Fibroblast of lung (primary cell): ENCODE results near the gene PAH. TPM values are rescaled to one million over a fixed set of nuclear protein-coding genes. Genes with fewer than 3 reads are reported as not detected.

Experiments
- DNase-seq, 2 donors: peaks; one replicate each; pipeline versions ENCODE4 v3.0.0 to v3.0.0-alpha.2; 2010; ENCODE audit warnings: low read depth in 2 of 2
- H2AFZ ChIP-seq: 2 replicates; pipeline ENCODE4 v1.5.1; 2012; ENCODE audit warnings: low read length, control low read depth, inconsistent platforms
- H3K27ac ChIP-seq: 2 replicates; pipeline ENCODE4 v1.5.1; 2011; ENCODE audit warnings: low read length, control low read depth; ENCODE audit not compliant: insufficient read depth
- H3K27me3 ChIP-seq: 2 replicates; pipeline ENCODE4 v1.5.1; 2011; ENCODE audit warnings: mild to moderate bottlenecking, low read length; ENCODE audit not compliant: control insufficient read depth, insufficient read depth
- H3K36me3 ChIP-seq: 2 replicates; pipeline ENCODE4 v1.5.1; 2011; ENCODE audit warnings: low read length; ENCODE audit not compliant: control insufficient read depth, insufficient read depth
- H3K4me1 ChIP-seq: 2 replicates; pipeline ENCODE4 v1.5.1; 2011; ENCODE audit warnings: low read length; ENCODE audit not compliant: control insufficient read depth, insufficient read depth; ENCODE audit errors: extremely low read depth
- H3K4me2 ChIP-seq: 2 replicates; pipeline ENCODE4 v1.5.1; 2011; ENCODE audit warnings: low read length, control low read depth; ENCODE audit not compliant: insufficient read depth; ENCODE audit errors: extremely low read depth
- H3K4me3 ChIP-seq, 4 experiments: fragments of 200-600 bp in 1 of 4; sonication (generic) in 1 of 4; replicated peaks in 1 of 4; 2 replicates each; pipeline ENCODE4 v1.5.1; 2011 to 2016; ENCODE audit warnings: low read length in 4 of 4, low read depth in 3 of 4, mild to moderate bottlenecking in 3 of 4, control low read depth in 2 of 4, inconsistent platforms in 1 of 4, mixed read lengths in 1 of 4; ENCODE audit not compliant: insufficient read depth in 1 of 4; ENCODE audit errors: control extremely low read depth in 1 of 4
- H3K79me2 ChIP-seq: 2 replicates; pipeline ENCODE4 v1.5.1; 2012; ENCODE audit warnings: mild to moderate bottlenecking, low read length, inconsistent platforms; ENCODE audit not compliant: control insufficient read depth, insufficient read depth
- H3K9ac ChIP-seq: 2 replicates; pipeline ENCODE4 v1.5.1; 2011; ENCODE audit warnings: mild to moderate bottlenecking, low read length, control low read depth; ENCODE audit not compliant: insufficient read depth
- H3K9me3 ChIP-seq: 2 replicates; pipeline ENCODE4 v1.5.1; 2012; ENCODE audit warnings: low read depth, low read length; ENCODE audit not compliant: control insufficient read depth, insufficient read depth
- H4K20me1 ChIP-seq: 2 replicates; pipeline ENCODE4 v1.5.1; 2011; ENCODE audit warnings: low read length; ENCODE audit not compliant: control insufficient read depth, insufficient read depth; ENCODE audit errors: extremely low read depth
- EZH2 ChIP-seq: IDR thresholded peaks from 2 replicates; pipeline ENCODE4 v1.5.1; 2012; ENCODE audit warnings: low read length, control low read depth, mild to moderate bottlenecking; ENCODE audit errors: missing control alignments
- polyA plus RNA-seq, 2 donors: library from polyadenylated mRNA; depleted of rRNA in 1 of 2; stranded (reverse) in 1 of 2; unstranded in 1 of 2; fragments of >200 nt; gene quantifications; 2 replicates each; pipeline ENCODE4 v1.2.1, GENCODE V29; 2011 to 2012; ENCODE audit warnings: missing spikeins in 1 of 2
- total RNA-seq: library from RNA; depleted of rRNA; stranded (reverse); fragments of >200 nt; gene quantifications from 2 replicates; pipeline ENCODE4 v1.2.1, GENCODE V29; 2014
- TF ChIP-seq, protein P1 (sequence below), 2 donors: IDR thresholded peaks in 1 of 2; conservative IDR thresholded peaks in 1 of 2; 1 replicate in 1 of 2; 2 replicates in 1 of 2; pipeline ENCODE4 v1.5.1; 2011 to 2012; ENCODE audit warnings: low read length in 2 of 2, control low read depth in 1 of 2, inconsistent platforms in 1 of 2, low read depth in 1 of 2, mild to moderate bottlenecking in 1 of 2

Gene PAH
- total and polyA plus RNA-seq, 2 donors (not counting 1 experiment from before 2014, with no cell fraction given) = not detected

DNA sequence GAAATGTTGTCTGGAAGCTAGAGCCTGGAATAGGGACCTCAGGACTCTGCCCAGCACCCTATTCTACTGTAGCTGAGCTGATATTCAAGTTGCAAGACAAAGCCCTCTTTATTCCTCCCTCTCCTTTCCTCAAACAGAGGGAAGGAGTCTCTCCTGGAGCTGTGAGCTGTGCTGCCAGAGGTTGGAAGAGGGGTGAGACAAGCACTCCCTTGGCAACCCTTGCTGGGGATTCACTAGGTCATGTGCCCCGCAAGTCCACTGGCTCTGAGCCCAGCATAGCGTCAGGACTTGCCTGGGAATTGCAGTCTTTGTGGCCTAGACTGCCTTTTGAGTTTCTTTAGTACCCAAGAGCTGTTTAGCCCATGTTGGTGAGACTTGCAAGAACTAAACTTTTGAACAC, 29.0 kb upstream of the PAH start:
- H3K4me3 ChIP-seq = no peak overlapping the region
- H3K4me2 ChIP-seq = no peak overlapping the region
- no peak overlapping the region for H2AFZ ChIP-seq
- no peak overlapping the region for H3K9ac ChIP-seq
- H3K36me3 ChIP-seq = no peaks in the 10 kb centered on the region
- no peak overlapping the region for H3K27ac ChIP-seq
- TF ChIP-seq, protein P1, sequence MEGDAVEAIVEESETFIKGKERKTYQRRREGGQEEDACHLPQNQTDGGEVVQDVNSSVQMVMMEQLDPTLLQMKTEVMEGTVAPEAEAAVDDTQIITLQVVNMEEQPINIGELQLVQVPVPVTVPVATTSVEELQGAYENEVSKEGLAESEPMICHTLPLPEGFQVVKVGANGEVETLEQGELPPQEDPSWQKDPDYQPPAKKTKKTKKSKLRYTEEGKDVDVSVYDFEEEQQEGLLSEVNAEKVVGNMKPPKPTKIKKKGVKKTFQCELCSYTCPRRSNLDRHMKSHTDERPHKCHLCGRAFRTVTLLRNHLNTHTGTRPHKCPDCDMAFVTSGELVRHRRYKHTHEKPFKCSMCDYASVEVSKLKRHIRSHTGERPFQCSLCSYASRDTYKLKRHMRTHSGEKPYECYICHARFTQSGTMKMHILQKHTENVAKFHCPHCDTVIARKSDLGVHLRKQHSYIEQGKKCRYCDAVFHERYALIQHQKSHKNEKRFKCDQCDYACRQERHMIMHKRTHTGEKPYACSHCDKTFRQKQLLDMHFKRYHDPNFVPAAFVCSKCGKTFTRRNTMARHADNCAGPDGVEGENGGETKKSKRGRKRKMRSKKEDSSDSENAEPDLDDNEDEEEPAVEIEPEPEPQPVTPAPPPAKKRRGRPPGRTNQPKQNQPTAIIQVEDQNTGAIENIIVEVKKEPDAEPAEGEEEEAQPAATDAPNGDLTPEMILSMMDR (conservative IDR thresholded peaks at IDR 0.05 in 1 of 2, IDR thresholded peaks at IDR 0.05 in 1 of 2; ENCODE audit: low read depth in 1 of 2, low read length in 2 of 2) = no peak
- no peak for TF ChIP-seq EZH2
- no peaks in the 10 kb centered on the region for H4K20me1 ChIP-seq
- no peaks in the 10 kb centered on the region for H3K9me3 ChIP-seq
- peaks cover 3% of the 10 kb centered on the region for H3K27me3 ChIP-seq
- H3K4me1 ChIP-seq = no peaks in the 10 kb centered on the region
- DNase-seq = no peak
- H3K79me2 ChIP-seq = no peaks in the 10 kb centered on the region

DNA sequence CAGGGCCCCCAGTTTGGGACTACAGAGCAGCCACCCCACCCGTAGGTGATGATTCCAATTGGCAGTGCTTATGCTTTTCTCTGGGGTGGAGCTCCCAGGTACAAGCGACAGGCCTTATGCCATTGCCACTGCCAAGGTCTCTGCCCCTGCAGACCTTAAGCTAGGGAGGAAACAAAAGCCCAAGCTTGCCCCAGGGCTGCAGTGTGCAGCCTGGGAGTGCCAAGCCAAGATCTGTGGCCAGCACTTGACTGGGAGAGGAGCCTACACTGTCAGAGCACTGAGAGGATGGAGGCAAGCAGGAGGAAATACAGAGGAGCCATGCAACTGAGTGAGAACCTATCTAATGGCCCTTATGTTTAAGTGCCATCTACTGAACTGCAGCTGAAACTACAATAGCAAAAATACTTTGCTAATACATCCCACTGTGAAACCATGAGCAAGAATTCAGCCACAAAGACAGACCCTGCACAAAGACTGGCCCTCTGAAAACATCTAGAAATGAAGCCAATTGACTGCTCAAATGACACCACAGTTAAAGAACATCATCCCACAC, 22.7 kb upstream of the PAH start:
- no peak for TF ChIP-seq EZH2
- TF ChIP-seq, protein P1 (conservative IDR thresholded peaks at IDR 0.05 in 1 of 2, IDR thresholded peaks at IDR 0.05 in 1 of 2; ENCODE audit: low read depth in 1 of 2, low read length in 2 of 2) = no peak
- H3K9me3 ChIP-seq = no peaks in the 10 kb centered on the region

DNA sequence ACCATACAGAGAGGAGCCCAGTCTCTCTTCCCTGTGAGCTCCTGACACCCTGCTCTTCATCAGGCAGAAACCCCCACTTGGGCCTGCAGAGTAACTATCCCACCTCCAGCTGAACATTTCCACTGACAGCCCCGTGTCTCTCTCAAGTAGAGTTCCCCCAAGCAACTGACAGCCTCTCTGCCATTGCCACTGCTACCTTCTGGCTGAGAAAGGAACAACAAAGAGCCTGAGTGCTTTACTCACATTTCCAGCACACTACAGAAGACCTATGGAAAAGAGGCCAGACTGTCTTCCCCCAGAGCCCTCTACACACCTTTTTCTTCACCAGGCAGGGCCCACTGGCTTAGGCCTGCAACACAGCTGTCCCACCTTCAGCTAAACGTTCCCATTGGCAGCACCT, 22.0 kb upstream of the PAH start:
- H3K9ac ChIP-seq = no peak overlapping the region
- H4K20me1 ChIP-seq = no peaks in the 10 kb centered on the region
- no peaks in the 10 kb centered on the region for H3K4me1 ChIP-seq
- no peaks in the 10 kb centered on the region for H3K9me3 ChIP-seq
- H3K79me2 ChIP-seq = no peaks in the 10 kb centered on the region
- H3K27ac ChIP-seq = no peak overlapping the region
- no peaks in the 10 kb centered on the region for H3K36me3 ChIP-seq
- no peak overlapping the region for H2AFZ ChIP-seq
- H3K4me3 ChIP-seq = no peak overlapping the region
- H3K27me3 ChIP-seq = no peaks in the 10 kb centered on the region
- DNase-seq = no peak
- TF ChIP-seq EZH2 = no peak
- TF ChIP-seq, protein P1 (conservative IDR thresholded peaks at IDR 0.05 in 1 of 2, IDR thresholded peaks at IDR 0.05 in 1 of 2; ENCODE audit: low read depth in 1 of 2, low read length in 2 of 2) = no peak
- H3K4me2 ChIP-seq = no peak overlapping the region

More for the DNA sequence above, 22.7 kb upstream of the PAH start:
- no peaks in the 10 kb centered on the region for H3K79me2 ChIP-seq
- H3K36me3 ChIP-seq = no peaks in the 10 kb centered on the region
- H3K4me2 ChIP-seq = no peak overlapping the region
- no peaks in the 10 kb centered on the region for H3K4me1 ChIP-seq
- H3K27me3 ChIP-seq = no peaks in the 10 kb centered on the region
- no peak overlapping the region for H3K9ac ChIP-seq
- no peak overlapping the region for H3K4me3 ChIP-seq
- H3K27ac ChIP-seq = no peak overlapping the region
- H4K20me1 ChIP-seq = no peaks in the 10 kb centered on the region
- no peak for DNase-seq
- H2AFZ ChIP-seq = no peak overlapping the region
